ENCODE measurements around the gene RNF213. TPM values are rescaled to one million over a fixed set of nuclear protein-coding genes. Genes with fewer than 3 reads are reported as not detected.

RNF213 gene
- total and polyA plus RNA-seq, 2 of the 8 experiments (the other 6 are each of a cell fraction or from before 2014, with no cell fraction given): 33.8 to 62.8 TPM

DNA sequence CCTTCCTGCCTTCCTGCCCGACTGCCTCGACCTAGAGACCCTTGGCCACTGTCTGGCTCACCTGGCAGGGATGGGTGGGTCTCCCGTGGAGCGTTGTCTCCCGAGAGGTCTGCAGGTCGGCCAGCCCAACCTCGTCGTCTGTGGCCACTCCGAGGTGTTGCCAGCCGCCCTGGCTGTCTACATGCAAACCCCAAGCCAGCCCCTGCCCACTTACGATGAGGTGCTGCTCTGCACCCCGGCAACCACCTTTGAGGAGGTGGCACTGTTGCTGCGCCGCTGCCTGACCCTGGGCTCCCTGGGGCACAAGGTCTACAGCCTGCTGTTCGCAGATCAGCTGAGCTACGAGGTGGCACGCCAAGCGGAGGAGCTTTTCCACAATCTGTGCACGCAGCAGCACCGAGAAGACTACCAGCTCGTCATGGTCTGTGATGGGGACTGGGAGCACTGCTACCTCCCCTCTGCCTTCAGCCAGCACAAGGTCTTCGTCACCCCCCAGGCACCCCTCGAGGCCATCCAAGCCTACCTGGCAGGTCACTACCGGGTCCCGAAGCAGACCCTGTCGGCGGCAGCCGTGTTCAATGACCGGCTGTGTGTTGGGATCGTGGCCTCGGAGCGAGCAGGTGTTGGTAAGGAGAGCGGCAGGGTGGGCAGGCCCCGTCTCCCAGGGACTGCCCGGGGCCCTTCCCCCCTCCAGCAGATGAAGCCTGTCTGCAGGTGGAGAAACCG is 79.2 kb downstream of the RNF213 start:
- Histone ChIP-seq H2AK5ac (ENCODE audit: low read depth, low read length) (no peak overlapping the region), H3K18ac (ENCODE audit: extremely low read depth, low read length) (no peak overlapping the region), H3K4me3 (ENCODE audit: extremely low read depth in 1 of 4, insufficient read depth in 2 of 4, low read depth in 3 of 4, low read length in 4 of 4) (no peak overlapping the region), H3K14ac (ENCODE audit: insufficient read length) (no peak overlapping the region), H3K79me2 (ENCODE audit: control insufficient read depth in 1 of 2, insufficient read depth in 2 of 2, low read length in 2 of 2) (no peaks in the 10 kb centered on the region), H3K4me2 (ENCODE audit: insufficient read depth in 1 of 2, low read depth in 2 of 2, low read length in 2 of 2) (no peak overlapping the region), H3K56ac (replicated peaks; ENCODE audit: insufficient read length, low read depth, low read length) (no peak overlapping the region), H3K79me1 (ENCODE audit: low read depth, low read length) (no peaks in the 10 kb centered on the region; the same call in 1 of the 2 replicates), H3K23ac (ENCODE audit: insufficient read length) (no peak overlapping the region), H4K91ac (replicated peaks; ENCODE audit: insufficient read length, low read length) (no peak overlapping the region), H3K4me1 (replicated peaks in 1 of 4; ENCODE audit: control insufficient read depth in 3 of 4, insufficient read depth in 4 of 4, low read length in 3 of 4) (no peaks in the 10 kb centered on the region), H2BK12ac (ENCODE audit: low read depth, low read length) (no peak overlapping the region), H2BK15ac (ENCODE audit: low read length) (no peak overlapping the region), H3K36me3 (ENCODE audit: control insufficient read depth in 2 of 4, insufficient read depth in 4 of 4, low read length in 3 of 4) (peaks cover 28 to 66% (median 55%) of the 10 kb centered on the region in 4 experiments), H4K8ac (ENCODE audit: extremely low read depth, insufficient read depth, low read length) (no peak overlapping the region), H3K27ac (ENCODE audit: low read depth, low read length) (no peak overlapping the region), H2BK20ac (ENCODE audit: low read length) (no peak overlapping the region), H4K20me1 (replicated peaks in 1 of 2; ENCODE audit: control insufficient read depth in 1 of 2, insufficient read depth in 2 of 2, low read length in 2 of 2) (peaks cover 0 to 4% of the 10 kb centered on the region in 2 experiments), H2BK5ac (ENCODE audit: low read depth, low read length) (no peak overlapping the region), H3K9ac (replicated peaks in 1 of 4; ENCODE audit: extremely low read depth in 1 of 4, low read depth in 3 of 4, low read length in 3 of 4) (no peak overlapping the region), H4K5ac (ENCODE audit: insufficient read length, low read depth, low read length) (no peak overlapping the region), H3K4ac (replicated peaks; ENCODE audit: insufficient read length, low read depth, low read length) (no peak overlapping the region), H3K23me2 (ENCODE audit: low read depth, low read length) (no peaks in the 10 kb centered on the region), H3K9me3 (ENCODE audit: insufficient read depth in 2 of 2, low read depth in 1 of 2, low read length in 1 of 2) (no peaks in the 10 kb centered on the region), H3K27me3 (replicated peaks in 1 of 4; ENCODE audit: control insufficient read depth in 3 of 4, extremely low read depth in 1 of 4, insufficient read depth in 3 of 4, low read length in 3 of 4) (no peaks in the 10 kb centered on the region), H2AFZ (ENCODE audit: low read length) (no peak overlapping the region), H2BK120ac (replicated peaks; ENCODE audit: low read depth, low read length) (no peak overlapping the region)
- FAIRE-seq (no peak), DNase-seq (ENCODE audit: low read depth in 1 of 2, low spot score in 2 of 2) (no peak)
- TF ChIP-seq HDAC2 (IDR thresholded peaks at IDR 0.05; ENCODE audit: borderline replicate concordance in 1 of 2, low read depth in 2 of 2, low read length in 2 of 2) (no peak), CBX5 (IDR thresholded peaks at IDR 0.05; ENCODE audit: low read depth, low read length) (no peak), HDAC6 (IDR thresholded peaks at IDR 0.05; ENCODE audit: low read depth, low read length) (no peak), SIX5 (IDR thresholded peaks at IDR 0.05; ENCODE audit: low read depth, low read length) (no peak), RAD21 (IDR thresholded peaks at IDR 0.05 in 1 of 2, conservative IDR thresholded peaks at IDR 0.05 in 1 of 2; ENCODE audit: low read depth in 2 of 2, low read length in 2 of 2) (no peak), TAF1 (IDR thresholded peaks at IDR 0.05; ENCODE audit: low read depth, low read length) (no peak), ZNF274 (IDR thresholded peaks at IDR 0.05; ENCODE audit: borderline replicate concordance, extremely low read depth, low read length) (no peak), KDM5A (IDR thresholded peaks at IDR 0.05; ENCODE audit: low read length) (no peak), TEAD4 (IDR thresholded peaks at IDR 0.05; ENCODE audit: low read depth, low read length) (no peak), KDM4A (IDR thresholded peaks at IDR 0.05; ENCODE audit: low read depth, low read length, severe bottlenecking) (no peak)
- POLR2A ChIA-PET (ENCODE audit: partially characterized antibody): interaction anchor here (1.2 kb wide), 1 partner anchor 197 kb away, joined by 3 read pairs; no protein-coding TSS in a partner anchor
- WGBS, 2 experiments (ENCODE audit: extremely low coverage in 1 of 2, insufficient coverage in 1 of 2, insufficient read length in 1 of 2, insufficient replicate concordance in 2 of 2, low coverage in 1 of 2, low lambda C conversion rate in 2 of 2, missing lambda C conversion rate in 1 of 2): 95% methylated on average over 33 of the region's 36 CpGs; no CpG with 5 or more reads in 1 of the 2 experiments
- CTCF ChIA-PET (ENCODE audit: partially characterized antibody): interaction anchor here (1.0 to 2.6 kb wide), 5 partner anchors 22 to 331 kb away, joined by 4 to 7 read pairs (median 6); no protein-coding TSS in a partner anchor

All from H1 (cell line).